Mammary epithelial cell (primary cell): Measurements from ENCODE around the gene TBC1D3.
"Not testable (repeated sequence)": the region's sequence is repeated elsewhere in the genome, so short reads cannot be mapped to it uniquely, and the experiment has no call there.

Experiments
- EZH2 ChIP-seq: IDR thresholded peaks from 2 replicates; pipeline ENCODE4 v1.6.1; 2012; ENCODE audit warnings: low read length, inconsistent platforms, borderline replicate concordance
- TF ChIP-seq, protein P1 (sequence below), 2 donors: IDR thresholded peaks in 1 of 2; conservative IDR thresholded peaks in 1 of 2; 2 replicates each; pipeline ENCODE4 v1.5.1; 2011 to 2012; ENCODE audit warnings: inconsistent platforms in 2 of 2, low read length in 2 of 2, mild to moderate bottlenecking in 2 of 2, control low read depth in 1 of 2, low read depth in 1 of 2; ENCODE audit not compliant: insufficient read depth in 1 of 2; ENCODE audit errors: extremely low read depth in 1 of 2

DNA sequence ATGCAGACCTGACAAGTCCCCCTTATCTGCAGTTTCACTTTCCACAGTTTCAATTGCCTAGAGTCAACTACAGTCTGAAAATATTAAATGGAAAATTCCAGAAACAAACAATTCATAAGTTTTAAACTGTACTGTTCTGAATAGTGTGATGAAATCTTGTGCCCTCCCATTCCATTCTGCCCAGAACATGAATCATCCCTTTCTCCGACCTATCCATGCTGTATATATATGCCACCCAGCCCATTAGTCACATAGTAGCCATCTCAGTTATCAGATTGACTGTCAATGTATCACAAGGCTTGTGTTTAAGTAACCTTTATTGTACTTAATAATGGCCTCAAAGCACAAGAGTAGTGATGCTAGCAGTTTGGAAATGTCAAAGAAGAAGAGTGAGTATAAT lies 40.4 kb upstream of the TBC1D3 start:
- not testable (repeated sequence) for TF ChIP-seq EZH2
- TF ChIP-seq, protein P1, sequence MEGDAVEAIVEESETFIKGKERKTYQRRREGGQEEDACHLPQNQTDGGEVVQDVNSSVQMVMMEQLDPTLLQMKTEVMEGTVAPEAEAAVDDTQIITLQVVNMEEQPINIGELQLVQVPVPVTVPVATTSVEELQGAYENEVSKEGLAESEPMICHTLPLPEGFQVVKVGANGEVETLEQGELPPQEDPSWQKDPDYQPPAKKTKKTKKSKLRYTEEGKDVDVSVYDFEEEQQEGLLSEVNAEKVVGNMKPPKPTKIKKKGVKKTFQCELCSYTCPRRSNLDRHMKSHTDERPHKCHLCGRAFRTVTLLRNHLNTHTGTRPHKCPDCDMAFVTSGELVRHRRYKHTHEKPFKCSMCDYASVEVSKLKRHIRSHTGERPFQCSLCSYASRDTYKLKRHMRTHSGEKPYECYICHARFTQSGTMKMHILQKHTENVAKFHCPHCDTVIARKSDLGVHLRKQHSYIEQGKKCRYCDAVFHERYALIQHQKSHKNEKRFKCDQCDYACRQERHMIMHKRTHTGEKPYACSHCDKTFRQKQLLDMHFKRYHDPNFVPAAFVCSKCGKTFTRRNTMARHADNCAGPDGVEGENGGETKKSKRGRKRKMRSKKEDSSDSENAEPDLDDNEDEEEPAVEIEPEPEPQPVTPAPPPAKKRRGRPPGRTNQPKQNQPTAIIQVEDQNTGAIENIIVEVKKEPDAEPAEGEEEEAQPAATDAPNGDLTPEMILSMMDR (conservative IDR thresholded peaks at IDR 0.05 in 1 of 2, IDR thresholded peaks at IDR 0.05 in 1 of 2; ENCODE audit: extremely low read depth in 1 of 2, insufficient read depth in 1 of 2, low read depth in 1 of 2, low read length in 2 of 2), result not testable (repeated sequence)
